ENCODE measurements around the gene IQCE. TPM values are rescaled to one million over a fixed set of nuclear protein-coding genes. Genes with fewer than 3 reads are reported as not detected.

IQCE gene
- total RNA-seq, 1 donor from 2014 or later: 29.6 TPM

GRCh38 chr7:2603044-2603965 lies 44.5 kb downstream of the IQCE start:
- Mint-ChIP-seq H3K36me3 (peaks cover 12% of the 10 kb centered on the region), H3K27me3 (ENCODE audit: low read depth) (no peaks in the 10 kb centered on the region), H3K4me3 (no peak overlapping the region), H3K4me1 (no peaks in the 10 kb centered on the region), H3K9me3 (no peaks in the 10 kb centered on the region), H3K27ac (no peak overlapping the region)
- no peak for DNase-seq (ENCODE audit: low spot score in 2 of 2, unreplicated experiment in 2 of 2)
- TF ChIP-seq, protein P1, sequence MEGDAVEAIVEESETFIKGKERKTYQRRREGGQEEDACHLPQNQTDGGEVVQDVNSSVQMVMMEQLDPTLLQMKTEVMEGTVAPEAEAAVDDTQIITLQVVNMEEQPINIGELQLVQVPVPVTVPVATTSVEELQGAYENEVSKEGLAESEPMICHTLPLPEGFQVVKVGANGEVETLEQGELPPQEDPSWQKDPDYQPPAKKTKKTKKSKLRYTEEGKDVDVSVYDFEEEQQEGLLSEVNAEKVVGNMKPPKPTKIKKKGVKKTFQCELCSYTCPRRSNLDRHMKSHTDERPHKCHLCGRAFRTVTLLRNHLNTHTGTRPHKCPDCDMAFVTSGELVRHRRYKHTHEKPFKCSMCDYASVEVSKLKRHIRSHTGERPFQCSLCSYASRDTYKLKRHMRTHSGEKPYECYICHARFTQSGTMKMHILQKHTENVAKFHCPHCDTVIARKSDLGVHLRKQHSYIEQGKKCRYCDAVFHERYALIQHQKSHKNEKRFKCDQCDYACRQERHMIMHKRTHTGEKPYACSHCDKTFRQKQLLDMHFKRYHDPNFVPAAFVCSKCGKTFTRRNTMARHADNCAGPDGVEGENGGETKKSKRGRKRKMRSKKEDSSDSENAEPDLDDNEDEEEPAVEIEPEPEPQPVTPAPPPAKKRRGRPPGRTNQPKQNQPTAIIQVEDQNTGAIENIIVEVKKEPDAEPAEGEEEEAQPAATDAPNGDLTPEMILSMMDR (IDR thresholded peaks at IDR 0.05; ENCODE audit: unreplicated experiment): no peak

DNA sequence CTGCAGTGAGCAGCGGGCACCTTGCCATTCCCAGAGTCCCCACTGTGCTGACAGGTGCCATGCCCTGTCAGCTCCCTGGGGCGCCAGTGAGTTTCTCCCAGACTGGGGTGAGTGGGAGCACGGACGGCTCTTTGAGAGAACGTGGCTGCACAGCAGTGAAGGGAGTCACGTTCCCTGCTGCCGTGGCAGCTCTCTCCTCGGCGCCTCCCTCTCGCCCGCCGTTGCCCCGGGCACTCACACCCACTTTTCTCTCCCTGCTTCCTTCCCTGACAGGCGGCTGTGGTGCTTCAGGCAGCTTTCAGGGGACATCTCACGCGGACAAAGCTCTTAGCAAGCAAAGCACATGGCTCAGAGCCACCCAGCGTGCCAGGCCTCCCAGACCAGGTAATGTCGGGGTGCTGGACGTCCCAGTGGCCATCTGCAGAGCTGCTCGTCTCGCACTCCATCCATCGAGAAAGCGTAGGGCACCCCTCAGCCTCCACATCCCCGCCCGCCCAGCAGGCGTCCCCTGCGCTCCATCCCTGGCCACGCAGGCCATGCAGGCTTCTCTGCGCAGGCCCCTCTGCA lies 45.9 kb downstream of the IQCE start:
- Mint-ChIP-seq H3K27ac (no peak overlapping the region), H3K9me3 (no peaks in the 10 kb centered on the region), H3K27me3 (ENCODE audit: low read depth) (no peaks in the 10 kb centered on the region), H3K4me3 (no peak overlapping the region), H3K4me1 (peaks cover 4% of the 10 kb centered on the region), H3K36me3 (peaks cover 8% of the 10 kb centered on the region)
- TF ChIP-seq, protein P1 (IDR thresholded peaks at IDR 0.05; ENCODE audit: unreplicated experiment): no peak
- DNase-seq (ENCODE audit: low spot score in 2 of 2, unreplicated experiment in 2 of 2): no peak

DNA sequence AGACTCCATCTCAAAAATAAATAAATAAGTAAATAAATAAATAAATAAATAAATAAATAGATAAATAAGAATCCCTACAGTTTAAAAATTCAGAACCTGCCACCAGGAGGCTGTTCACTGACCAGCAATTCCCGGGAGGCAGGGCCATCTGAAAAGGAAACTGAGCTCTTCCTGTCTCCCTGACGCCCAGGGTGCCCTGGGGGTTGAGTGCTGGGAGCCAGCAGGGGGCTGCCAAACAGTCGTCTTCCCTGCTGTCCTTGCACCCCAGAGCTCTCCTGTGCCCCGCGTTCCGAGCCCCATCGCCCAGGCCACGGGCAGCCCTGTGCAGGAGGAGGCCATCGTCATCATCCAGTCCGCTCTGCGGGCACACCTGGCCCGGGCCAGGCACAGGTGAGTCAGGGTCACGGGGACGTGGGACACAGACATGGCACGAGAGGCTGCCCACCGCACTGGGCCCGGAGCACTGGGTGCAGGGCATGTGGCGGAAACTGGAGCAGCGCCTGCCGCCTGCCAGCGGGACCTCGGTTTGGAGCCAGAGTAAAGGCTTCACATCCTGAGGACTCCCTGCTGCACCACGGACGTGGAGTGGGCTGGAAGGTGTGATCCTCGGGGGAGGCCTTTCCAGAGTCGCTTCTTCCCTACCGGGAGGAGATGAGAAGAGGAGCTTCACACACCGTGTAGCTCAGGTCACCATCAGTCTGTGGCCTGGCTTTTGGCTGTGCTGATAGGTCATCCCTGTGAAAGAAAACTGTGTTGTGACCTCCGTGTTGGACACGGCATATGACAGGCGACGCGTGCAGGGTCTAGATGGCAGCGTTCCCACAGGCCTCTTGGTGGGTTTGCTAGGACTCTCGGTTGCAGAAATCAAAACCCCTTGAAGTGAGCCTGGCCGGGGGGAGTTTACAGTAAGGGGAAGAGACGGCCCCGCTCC lies 47.1 kb downstream of the IQCE start:
- no peak for DNase-seq (ENCODE audit: low spot score in 2 of 2, unreplicated experiment in 2 of 2)
- H3K9me3 Mint-ChIP-seq: no peaks in the 10 kb centered on the region
- H3K27me3 Mint-ChIP-seq (ENCODE audit: low read depth): no peaks in the 10 kb centered on the region
- TF ChIP-seq, protein P1 (IDR thresholded peaks at IDR 0.05; ENCODE audit: unreplicated experiment): peak; percentile 36
- no peak overlapping the region for H3K4me3 Mint-ChIP-seq
- H3K36me3 Mint-ChIP-seq: peaks cover 11% of the 10 kb centered on the region
- no peak overlapping the region for H3K27ac Mint-ChIP-seq
- peaks cover 4% of the 10 kb centered on the region for H3K4me1 Mint-ChIP-seq

DNA sequence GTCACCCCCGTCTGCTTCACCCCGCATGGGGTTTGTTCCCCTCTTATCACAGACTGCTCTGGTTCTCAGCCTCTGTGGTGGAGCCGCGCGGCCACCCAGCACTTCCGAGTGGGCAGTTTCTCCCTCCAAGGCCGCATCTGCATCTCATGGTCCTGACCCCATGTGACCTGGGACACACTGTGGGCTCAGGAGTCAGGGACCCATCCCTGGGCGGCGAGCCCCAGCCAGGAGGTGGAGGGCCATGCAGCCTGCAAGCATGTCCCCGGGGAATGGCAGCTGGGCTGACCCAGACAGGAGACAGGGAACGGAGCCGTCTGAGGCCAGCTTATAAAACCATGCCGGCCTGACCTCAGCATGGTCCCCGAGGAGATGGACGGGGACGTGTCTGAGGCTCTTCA lies 47.8 kb downstream of the IQCE start:
- Mint-ChIP-seq H3K36me3 (peaks cover 11% of the 10 kb centered on the region), H3K27ac (no peak overlapping the region), H3K4me1 (peaks cover 4% of the 10 kb centered on the region), H3K27me3 (ENCODE audit: low read depth) (no peaks in the 10 kb centered on the region), H3K4me3 (no peak overlapping the region), H3K9me3 (no peaks in the 10 kb centered on the region)
- TF ChIP-seq, protein P1 (IDR thresholded peaks at IDR 0.05; ENCODE audit: unreplicated experiment): no peak
- DNase-seq (ENCODE audit: low spot score in 2 of 2, unreplicated experiment in 2 of 2): no peak

DNA sequence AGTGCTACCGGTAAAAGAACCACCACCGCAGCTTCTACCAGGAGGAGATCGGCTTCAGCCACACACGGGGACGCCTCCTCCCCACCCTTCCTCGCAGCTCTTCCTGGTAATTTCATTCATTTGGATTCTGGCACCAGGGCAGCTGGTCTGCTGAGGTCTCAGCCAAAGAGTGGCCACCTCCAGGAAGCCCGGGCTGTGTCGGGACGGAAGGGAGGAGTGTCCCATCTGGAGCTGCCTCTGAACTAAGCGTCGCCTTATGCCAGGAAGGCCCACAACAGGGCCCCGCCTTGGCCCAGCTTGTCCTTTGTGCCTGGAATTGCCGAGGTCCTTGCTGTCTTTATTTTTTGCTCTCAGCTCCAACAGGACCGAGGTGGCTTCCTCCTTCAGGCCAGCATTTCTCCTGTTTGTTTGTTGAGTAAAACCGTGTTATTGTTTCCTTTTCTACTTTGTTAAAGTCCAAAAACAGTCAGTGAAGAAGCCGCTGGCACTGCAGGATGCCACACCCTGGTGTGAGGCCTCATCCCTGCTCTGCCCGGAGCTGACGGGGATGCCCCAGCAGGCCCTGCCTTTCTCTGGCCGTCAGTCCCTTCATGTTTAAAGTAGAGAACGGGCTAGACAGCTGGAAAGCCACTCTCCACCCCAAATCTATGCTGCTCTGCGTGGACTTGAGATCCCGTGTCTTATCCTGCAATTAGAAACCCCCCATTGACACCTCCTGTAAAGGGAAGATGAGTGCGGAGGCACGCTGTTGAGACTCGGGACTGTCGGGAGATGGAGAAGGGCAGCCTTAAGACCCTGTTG lies 48.5 kb downstream of the IQCE start:
- Mint-ChIP-seq H3K4me3 (no peak overlapping the region), H3K27ac (no peak overlapping the region), H3K4me1 (peaks cover 4% of the 10 kb centered on the region), H3K27me3 (ENCODE audit: low read depth) (no peaks in the 10 kb centered on the region), H3K9me3 (no peaks in the 10 kb centered on the region), H3K36me3 (peaks cover 6% of the 10 kb centered on the region)
- DNase-seq (ENCODE audit: low spot score in 2 of 2, unreplicated experiment in 2 of 2): no peak
- TF ChIP-seq, protein P1 (IDR thresholded peaks at IDR 0.05; ENCODE audit: unreplicated experiment): no peak
